SK-N-MC (cell line): Measurements from ENCODE around the gene GPR139.

ENCODE experiments used
- EZH2 ChIP-seq: fragments of 200-600 bp; sonication (generic); IDR thresholded peaks from one replicate; pipeline ENCODE4 v1.6.1; 2017; ENCODE audit warnings: antibody characterized with exemption
- FOXP2 ChIP-seq: optimal IDR thresholded peaks from 2 replicates; pipeline ENCODE3; 2011; ENCODE audit warnings: mild to moderate bottlenecking, moderate library complexity; ENCODE audit not compliant: insufficient read depth; ENCODE audit errors: extremely low read length, control extremely low read depth

- no peak for TF ChIP-seq FOXP2
- TF ChIP-seq EZH2: no peak
These were observed 5.4 kb upstream of the GPR139 start for GRCh38 chr16:20079106-20079505.
